Kidney (tissue), 14 donors: ENCODE measurements around the gene INKA2. TPM values are rescaled to one million over a fixed set of nuclear protein-coding genes. Genes with fewer than 3 reads are reported as not detected.

Experiments
- DNase-seq, 5 donors: peaks; one replicate each; pipeline ENCODE4 v3.0.0-alpha.2; 2013 to 2020
- FAIRE-seq: peaks from 2 replicates; lab custom pipeline; 2012; peaks lifted over from hg19 to GRCh38; lab: Jason Lieb, UNC
- H3K27ac ChIP-seq, 2 donors: one replicate each; pipeline ENCODE4 v1.7.0; 2013; ENCODE audit warnings: low read depth in 2 of 2, low read length in 2 of 2, inconsistent platforms in 1 of 2
- H3K27me3 ChIP-seq: one replicate; pipeline ENCODE4 v1.7.1; 2013; ENCODE audit warnings: low read length, inconsistent platforms; ENCODE audit not compliant: control insufficient read depth, insufficient read depth
- H3K36me3 ChIP-seq, 3 donors: one replicate each; pipeline versions ENCODE4 v1.7.0 to v1.7.1; 2013; ENCODE audit warnings: low read length in 3 of 3, control low read depth in 1 of 3, inconsistent platforms in 1 of 3; ENCODE audit not compliant: insufficient read depth in 3 of 3, control insufficient read depth in 2 of 3
- H3K4me1 ChIP-seq, 3 donors: one replicate each; pipeline versions ENCODE4 v1.7.0 to v1.7.1; 2013; ENCODE audit warnings: low read length in 3 of 3, inconsistent platforms in 1 of 3, low read depth in 1 of 3; ENCODE audit not compliant: control insufficient read depth in 2 of 3, insufficient read depth in 2 of 3
- H3K4me3 ChIP-seq, 3 donors: one replicate each; pipeline versions ENCODE4 v1.7.0 to v1.8.1; 2013; ENCODE audit warnings: low read length in 3 of 3, control low read depth in 1 of 3, inconsistent platforms in 1 of 3
- H3K9ac ChIP-seq, 3 donors: one replicate each; pipeline versions ENCODE4 v1.7.0 to v1.7.1; 2013; ENCODE audit warnings: low read length in 3 of 3, control low read depth in 1 of 3, inconsistent platforms in 1 of 3
- H3K9me3 ChIP-seq, 3 donors: one replicate each; pipeline versions ENCODE4 v1.7.0 to v1.7.1; 2013; ENCODE audit warnings: low read length in 3 of 3, control low read depth in 1 of 3, inconsistent platforms in 1 of 3; ENCODE audit not compliant: control insufficient read depth in 2 of 3, insufficient read depth in 1 of 3
- CTCF ChIP-seq: IDR thresholded peaks from 3 replicates; pipeline ENCODE4 v1.5.1; 2012; ENCODE audit warnings: mild to moderate bottlenecking, moderate library complexity, borderline replicate concordance; ENCODE audit not compliant: insufficient read depth; ENCODE audit errors: extremely low read depth
- intact Hi-C: fragments of 100-400 bp; cut with DNase I; formaldehyde crosslinking; loops from one replicate; pipeline ENCODE4 v1.11.1; 2022
- polyA plus RNA-seq: library from polyadenylated mRNA; stranded (reverse); fragments of 350-450 nt; fragmentation: Illumina TruSeq; extraction: RNeasy Lipid Tissue Mini Kit (QIAGEN cat#74804); gene quantifications from one replicate; pipeline ENCODE4 v1.2.3, GENCODE V29; 2014; ENCODE audit warnings: low read depth, low replicate concordance; ENCODE audit not compliant: insufficient read depth
- total RNA-seq: library from RNA; stranded (reverse); fragmentation: NEBNext Ultra II Directional; extraction: Animal tissue kit (Norgen Biotek cat#: 25700); gene quantifications from one replicate; pipeline ENCODE4 v1.2.1, GENCODE V29; 2021
- donor health status: control.
- donor health status: control.
- donor health status: control.
- donor health status: control.
- donor health status: control.
- donor health status: DM: yes; HTN: yes; CAD: no.
- donor health status: Normal renal cell carcinoma (clear cell type).

Gene INKA2
- total and polyA plus RNA-seq, 2 donors from 2014 or later = 3.5 to 5.6 TPM

DNA sequence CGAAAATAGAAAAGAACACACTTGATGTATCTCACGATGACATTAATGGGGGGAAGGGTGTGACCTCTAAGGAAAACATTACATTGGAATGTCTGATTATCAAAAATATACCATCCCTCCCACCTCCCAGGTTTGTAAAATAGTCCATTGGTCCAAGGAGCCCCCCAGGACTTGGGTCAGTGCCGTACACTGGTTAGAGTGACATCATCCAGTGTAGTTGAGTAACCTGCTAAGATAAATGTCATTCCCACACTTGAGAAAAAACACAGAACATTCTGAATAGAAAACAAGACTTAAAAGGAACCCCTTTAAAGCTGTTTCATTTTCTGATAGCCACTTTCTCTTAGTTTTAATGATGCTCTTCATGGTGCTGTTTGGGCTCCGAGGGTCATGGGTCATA is 31.7 kb upstream of the INKA2 start:
- intact Hi-C loops = no loop called here
- H3K4me1 ChIP-seq = peaks cover 0 to 6% (median 3%) of the 10 kb centered on the region in 3 donors
- H3K4me3 ChIP-seq = no peak overlapping the region
- no peak overlapping the region for H3K27ac ChIP-seq
- DNase-seq = no peak
- H3K36me3 ChIP-seq = peaks cover 0 to 9% (median 4%) of the 10 kb centered on the region in 3 donors
- no peak overlapping the region for H3K9ac ChIP-seq
- no peak for FAIRE-seq
- no peak for TF ChIP-seq CTCF
- no peaks in the 10 kb centered on the region for H3K9me3 ChIP-seq
- H3K27me3 ChIP-seq = no peaks in the 10 kb centered on the region

DNA sequence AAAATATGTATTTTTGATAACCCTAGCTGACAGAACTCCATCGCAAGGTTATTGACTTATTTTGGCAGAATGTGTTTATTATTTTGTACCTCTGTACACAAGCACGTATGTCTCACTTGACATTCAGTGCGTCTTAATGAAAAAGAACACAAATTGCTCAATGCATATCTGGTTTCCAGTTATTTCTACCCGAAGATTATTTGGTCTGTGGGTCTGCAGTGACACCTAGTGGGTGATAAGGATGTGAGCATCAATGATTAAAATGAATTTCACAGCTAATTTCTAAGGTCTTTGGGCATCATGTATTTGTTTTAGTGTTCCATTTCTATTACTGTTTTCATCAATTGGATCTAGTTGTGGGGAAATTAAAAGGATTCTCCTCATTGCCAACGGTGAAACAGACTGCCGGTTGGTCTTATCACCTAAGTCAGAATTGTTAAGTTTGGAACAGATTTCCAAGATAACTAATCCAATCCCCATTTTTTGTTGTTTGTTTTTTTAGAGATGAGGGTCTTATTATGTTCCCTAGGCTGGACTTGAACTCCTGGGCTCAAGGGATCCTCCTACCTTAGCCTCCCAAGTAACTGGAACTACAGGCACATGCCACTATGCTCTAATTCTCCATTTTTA is 30.4 kb upstream of the INKA2 start:
- peak; percentile 77 for TF ChIP-seq CTCF
- no peak overlapping the region for H3K27ac ChIP-seq
- intact Hi-C loops = no loop called here
- peaks cover 0 to 6% (median 3%) of the 10 kb centered on the region in 3 donors for H3K4me1 ChIP-seq
- DNase-seq (peak in 3 of 5 donors; percentile 34 to 86 (median 80)), FAIRE-seq (peak; percentile 93)
- H3K36me3 ChIP-seq = peaks cover 0 to 12% (median 11%) of the 10 kb centered on the region in 3 donors
- no peaks in the 10 kb centered on the region for H3K27me3 ChIP-seq
- H3K4me3 ChIP-seq = peak overlapping the region in 2 of 3 donors; percentile 10
- no peak overlapping the region for H3K9ac ChIP-seq
- H3K9me3 ChIP-seq = no peaks in the 10 kb centered on the region

DNA sequence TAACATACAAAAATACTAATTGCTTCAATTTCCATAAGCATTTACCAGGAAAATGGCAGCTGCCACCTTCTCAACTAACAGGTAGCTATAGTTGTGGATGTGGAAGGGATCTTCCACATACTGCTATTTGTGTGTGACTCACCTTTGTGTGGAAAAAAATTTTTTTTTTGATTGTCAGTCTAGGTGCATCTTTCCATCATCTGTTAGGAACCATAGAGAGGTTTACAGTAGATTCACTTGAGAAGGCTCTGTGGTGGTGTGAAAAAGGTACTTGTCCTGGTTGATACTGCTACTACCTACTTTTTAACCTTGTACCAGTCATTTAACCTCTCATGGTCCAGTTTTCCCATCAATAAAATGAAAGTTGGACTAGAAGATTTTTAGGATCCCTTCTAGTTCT is 29.4 kb upstream of the INKA2 start:
- no peak for TF ChIP-seq CTCF
- Histone ChIP-seq H3K36me3 (peaks cover 0 to 18% (median 13%) of the 10 kb centered on the region in 3 donors), H3K4me1 (peaks cover 0 to 6% (median 3%) of the 10 kb centered on the region in 3 donors), H3K9ac (peak overlapping the region in 1 of 3 donors; percentile 33), H3K27ac (no peak overlapping the region), H3K27me3 (no peaks in the 10 kb centered on the region), H3K4me3 (peak overlapping the region in 1 of 3 donors; percentile 10), H3K9me3 (no peaks in the 10 kb centered on the region)
- intact Hi-C loops = no loop called here
- DNase-seq = no peak
- no peak for FAIRE-seq
